ENCODE data around the gene LSMEM2. TPM values are rescaled to one million over a fixed set of nuclear protein-coding genes. Genes with fewer than 3 reads are reported as not detected.

LSMEM2 gene
- total RNA-seq, 1 experiment from 2014 or later: 0.57 TPM

DNA sequence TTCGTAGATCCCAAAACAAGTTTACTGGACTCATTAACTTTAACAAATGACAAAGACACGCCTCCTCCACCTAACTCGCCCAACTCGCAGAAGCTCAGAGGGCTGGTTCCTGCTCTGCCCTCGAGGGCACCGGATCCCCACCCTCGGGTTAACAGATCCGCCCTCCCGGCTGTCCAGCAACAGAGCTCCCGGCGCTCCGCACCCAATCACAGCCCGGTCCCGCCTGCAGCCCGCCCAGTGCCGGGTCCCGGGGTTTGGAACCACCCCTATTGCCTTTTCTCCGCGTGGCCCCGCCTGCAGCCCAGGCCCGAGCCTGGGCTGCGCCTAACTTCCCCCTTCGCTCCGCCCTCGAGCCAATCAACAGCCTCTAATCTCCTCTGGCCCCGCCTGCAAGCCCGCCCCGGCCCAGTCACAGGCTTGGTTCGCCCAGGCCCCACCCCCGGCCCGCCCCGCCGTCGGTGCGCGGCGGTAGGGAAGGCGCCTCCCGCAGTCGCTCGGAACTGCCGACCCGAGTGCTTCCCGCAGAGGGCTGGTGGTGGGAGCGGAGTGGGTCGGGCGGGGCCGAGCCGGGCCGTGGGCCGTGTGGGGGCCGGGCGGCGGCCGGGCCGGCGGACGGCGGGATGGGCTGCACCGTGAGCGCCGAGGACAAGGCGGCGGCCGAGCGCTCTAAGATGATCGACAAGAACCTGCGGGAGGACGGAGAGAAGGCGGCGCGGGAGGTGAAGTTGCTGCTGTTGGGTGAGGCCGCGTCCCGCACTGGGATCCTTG lies 43.0 kb upstream of the LSMEM2 start, which contains the start of gene GNAI2 (continued):
- TF ChIP-seq, protein P1, sequence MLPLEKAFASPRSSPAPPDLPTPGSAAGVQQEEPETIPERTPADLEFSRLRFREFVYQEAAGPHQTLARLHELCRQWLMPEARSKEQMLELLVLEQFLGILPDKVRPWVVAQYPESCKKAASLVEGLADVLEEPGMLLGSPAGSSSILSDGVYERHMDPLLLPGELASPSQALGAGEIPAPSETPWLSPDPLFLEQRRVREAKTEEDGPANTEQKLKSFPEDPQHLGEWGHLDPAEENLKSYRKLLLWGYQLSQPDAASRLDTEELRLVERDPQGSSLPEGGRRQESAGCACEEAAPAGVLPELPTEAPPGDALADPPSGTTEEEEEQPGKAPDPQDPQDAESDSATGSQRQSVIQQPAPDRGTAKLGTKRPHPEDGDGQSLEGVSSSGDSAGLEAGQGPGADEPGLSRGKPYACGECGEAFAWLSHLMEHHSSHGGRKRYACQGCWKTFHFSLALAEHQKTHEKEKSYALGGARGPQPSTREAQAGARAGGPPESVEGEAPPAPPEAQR (CRISPR knock-in tag; IDR thresholded peaks at IDR 0.05): no peak
- TF ChIP-seq, protein P2, sequence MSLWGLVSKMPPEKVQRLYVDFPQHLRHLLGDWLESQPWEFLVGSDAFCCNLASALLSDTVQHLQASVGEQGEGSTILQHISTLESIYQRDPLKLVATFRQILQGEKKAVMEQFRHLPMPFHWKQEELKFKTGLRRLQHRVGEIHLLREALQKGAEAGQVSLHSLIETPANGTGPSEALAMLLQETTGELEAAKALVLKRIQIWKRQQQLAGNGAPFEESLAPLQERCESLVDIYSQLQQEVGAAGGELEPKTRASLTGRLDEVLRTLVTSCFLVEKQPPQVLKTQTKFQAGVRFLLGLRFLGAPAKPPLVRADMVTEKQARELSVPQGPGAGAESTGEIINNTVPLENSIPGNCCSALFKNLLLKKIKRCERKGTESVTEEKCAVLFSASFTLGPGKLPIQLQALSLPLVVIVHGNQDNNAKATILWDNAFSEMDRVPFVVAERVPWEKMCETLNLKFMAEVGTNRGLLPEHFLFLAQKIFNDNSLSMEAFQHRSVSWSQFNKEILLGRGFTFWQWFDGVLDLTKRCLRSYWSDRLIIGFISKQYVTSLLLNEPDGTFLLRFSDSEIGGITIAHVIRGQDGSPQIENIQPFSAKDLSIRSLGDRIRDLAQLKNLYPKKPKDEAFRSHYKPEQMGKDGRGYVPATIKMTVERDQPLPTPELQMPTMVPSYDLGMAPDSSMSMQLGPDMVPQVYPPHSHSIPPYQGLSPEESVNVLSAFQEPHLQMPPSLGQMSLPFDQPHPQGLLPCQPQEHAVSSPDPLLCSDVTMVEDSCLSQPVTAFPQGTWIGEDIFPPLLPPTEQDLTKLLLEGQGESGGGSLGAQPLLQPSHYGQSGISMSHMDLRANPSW (CRISPR knock-in tag; conservative IDR thresholded peaks at IDR 0.05; ENCODE audit: low read depth): no peak
- TF ChIP-seq, protein P3, sequence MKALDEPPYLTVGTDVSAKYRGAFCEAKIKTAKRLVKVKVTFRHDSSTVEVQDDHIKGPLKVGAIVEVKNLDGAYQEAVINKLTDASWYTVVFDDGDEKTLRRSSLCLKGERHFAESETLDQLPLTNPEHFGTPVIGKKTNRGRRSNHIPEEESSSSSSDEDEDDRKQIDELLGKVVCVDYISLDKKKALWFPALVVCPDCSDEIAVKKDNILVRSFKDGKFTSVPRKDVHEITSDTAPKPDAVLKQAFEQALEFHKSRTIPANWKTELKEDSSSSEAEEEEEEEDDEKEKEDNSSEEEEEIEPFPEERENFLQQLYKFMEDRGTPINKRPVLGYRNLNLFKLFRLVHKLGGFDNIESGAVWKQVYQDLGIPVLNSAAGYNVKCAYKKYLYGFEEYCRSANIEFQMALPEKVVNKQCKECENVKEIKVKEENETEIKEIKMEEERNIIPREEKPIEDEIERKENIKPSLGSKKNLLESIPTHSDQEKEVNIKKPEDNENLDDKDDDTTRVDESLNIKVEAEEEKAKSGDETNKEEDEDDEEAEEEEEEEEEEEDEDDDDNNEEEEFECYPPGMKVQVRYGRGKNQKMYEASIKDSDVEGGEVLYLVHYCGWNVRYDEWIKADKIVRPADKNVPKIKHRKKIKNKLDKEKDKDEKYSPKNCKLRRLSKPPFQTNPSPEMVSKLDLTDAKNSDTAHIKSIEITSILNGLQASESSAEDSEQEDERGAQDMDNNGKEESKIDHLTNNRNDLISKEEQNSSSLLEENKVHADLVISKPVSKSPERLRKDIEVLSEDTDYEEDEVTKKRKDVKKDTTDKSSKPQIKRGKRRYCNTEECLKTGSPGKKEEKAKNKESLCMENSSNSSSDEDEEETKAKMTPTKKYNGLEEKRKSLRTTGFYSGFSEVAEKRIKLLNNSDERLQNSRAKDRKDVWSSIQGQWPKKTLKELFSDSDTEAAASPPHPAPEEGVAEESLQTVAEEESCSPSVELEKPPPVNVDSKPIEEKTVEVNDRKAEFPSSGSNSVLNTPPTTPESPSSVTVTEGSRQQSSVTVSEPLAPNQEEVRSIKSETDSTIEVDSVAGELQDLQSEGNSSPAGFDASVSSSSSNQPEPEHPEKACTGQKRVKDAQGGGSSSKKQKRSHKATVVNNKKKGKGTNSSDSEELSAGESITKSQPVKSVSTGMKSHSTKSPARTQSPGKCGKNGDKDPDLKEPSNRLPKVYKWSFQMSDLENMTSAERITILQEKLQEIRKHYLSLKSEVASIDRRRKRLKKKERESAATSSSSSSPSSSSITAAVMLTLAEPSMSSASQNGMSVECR (CRISPR knock-in tag; IDR thresholded peaks at IDR 0.05; ENCODE audit: borderline replicate concordance): no peak
- no peak for TF ChIP-seq ZNF416 (CRISPR knock-in tag; IDR thresholded peaks at IDR 0.05)
- TF ChIP-seq KAT7 (CRISPR knock-in tag; IDR thresholded peaks at IDR 0.05; ENCODE audit: borderline replicate concordance): 0 out of 2 replicates have a peak, but pooled peaks have one; percentile 91
- no peak for TF ChIP-seq GABPB1 (CRISPR knock-in tag; IDR thresholded peaks at IDR 0.05)
- TF ChIP-seq NFYB (CRISPR knock-in tag; conservative IDR thresholded peaks at IDR 0.05; ENCODE audit: low read depth): peak; percentile 49; the same call in 1 of the 2 replicates
- TF ChIP-seq CBFB (CRISPR knock-in tag; IDR thresholded peaks at IDR 0.05; ENCODE audit: low read depth): 0 out of 2 replicates have a peak, but pooled peaks have one; percentile 77
- no peak for TF ChIP-seq JUN (CRISPR knock-in tag; IDR thresholded peaks at IDR 0.05)
- TF ChIP-seq, protein P4, sequence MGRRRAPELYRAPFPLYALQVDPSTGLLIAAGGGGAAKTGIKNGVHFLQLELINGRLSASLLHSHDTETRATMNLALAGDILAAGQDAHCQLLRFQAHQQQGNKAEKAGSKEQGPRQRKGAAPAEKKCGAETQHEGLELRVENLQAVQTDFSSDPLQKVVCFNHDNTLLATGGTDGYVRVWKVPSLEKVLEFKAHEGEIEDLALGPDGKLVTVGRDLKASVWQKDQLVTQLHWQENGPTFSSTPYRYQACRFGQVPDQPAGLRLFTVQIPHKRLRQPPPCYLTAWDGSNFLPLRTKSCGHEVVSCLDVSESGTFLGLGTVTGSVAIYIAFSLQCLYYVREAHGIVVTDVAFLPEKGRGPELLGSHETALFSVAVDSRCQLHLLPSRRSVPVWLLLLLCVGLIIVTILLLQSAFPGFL (CRISPR knock-in tag; IDR thresholded peaks at IDR 0.05; ENCODE audit: borderline replicate concordance): no peak
- TF ChIP-seq, protein P5, sequence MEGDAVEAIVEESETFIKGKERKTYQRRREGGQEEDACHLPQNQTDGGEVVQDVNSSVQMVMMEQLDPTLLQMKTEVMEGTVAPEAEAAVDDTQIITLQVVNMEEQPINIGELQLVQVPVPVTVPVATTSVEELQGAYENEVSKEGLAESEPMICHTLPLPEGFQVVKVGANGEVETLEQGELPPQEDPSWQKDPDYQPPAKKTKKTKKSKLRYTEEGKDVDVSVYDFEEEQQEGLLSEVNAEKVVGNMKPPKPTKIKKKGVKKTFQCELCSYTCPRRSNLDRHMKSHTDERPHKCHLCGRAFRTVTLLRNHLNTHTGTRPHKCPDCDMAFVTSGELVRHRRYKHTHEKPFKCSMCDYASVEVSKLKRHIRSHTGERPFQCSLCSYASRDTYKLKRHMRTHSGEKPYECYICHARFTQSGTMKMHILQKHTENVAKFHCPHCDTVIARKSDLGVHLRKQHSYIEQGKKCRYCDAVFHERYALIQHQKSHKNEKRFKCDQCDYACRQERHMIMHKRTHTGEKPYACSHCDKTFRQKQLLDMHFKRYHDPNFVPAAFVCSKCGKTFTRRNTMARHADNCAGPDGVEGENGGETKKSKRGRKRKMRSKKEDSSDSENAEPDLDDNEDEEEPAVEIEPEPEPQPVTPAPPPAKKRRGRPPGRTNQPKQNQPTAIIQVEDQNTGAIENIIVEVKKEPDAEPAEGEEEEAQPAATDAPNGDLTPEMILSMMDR (IDR thresholded peaks at IDR 0.05): no peak
- TF ChIP-seq ZNF317 (CRISPR knock-in tag; IDR thresholded peaks at IDR 0.05; ENCODE audit: borderline replicate concordance, low read depth): no peak
- TF ChIP-seq, protein P6, sequence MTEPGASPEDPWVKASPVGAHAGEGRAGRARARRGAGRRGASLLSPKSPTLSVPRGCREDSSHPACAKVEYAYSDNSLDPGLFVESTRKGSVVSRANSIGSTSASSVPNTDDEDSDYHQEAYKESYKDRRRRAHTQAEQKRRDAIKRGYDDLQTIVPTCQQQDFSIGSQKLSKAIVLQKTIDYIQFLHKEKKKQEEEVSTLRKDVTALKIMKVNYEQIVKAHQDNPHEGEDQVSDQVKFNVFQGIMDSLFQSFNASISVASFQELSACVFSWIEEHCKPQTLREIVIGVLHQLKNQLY (CRISPR knock-in tag; IDR thresholded peaks at IDR 0.05): no peak
- TF ChIP-seq TEAD1 (CRISPR knock-in tag; IDR thresholded peaks at IDR 0.05): 0 out of 2 replicates have a peak, but pooled peaks have one; percentile 34
- TF ChIP-seq TEAD4 (CRISPR knock-in tag; IDR thresholded peaks at IDR 0.05): no peak
- TF ChIP-seq FOXP1 (CRISPR knock-in tag; IDR thresholded peaks at IDR 0.05; ENCODE audit: borderline replicate concordance): peak; percentile 62
- 0 out of 2 replicates have a peak, but pooled peaks have one; percentile 51 for TF ChIP-seq ETV6 (CRISPR knock-in tag; IDR thresholded peaks at IDR 0.05)
- TF ChIP-seq, protein P7, sequence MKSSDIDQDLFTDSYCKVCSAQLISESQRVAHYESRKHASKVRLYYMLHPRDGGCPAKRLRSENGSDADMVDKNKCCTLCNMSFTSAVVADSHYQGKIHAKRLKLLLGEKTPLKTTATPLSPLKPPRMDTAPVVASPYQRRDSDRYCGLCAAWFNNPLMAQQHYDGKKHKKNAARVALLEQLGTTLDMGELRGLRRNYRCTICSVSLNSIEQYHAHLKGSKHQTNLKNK (CRISPR knock-in tag; IDR thresholded peaks at IDR 0.05): no peak
- no peak for TF ChIP-seq ZNF671 (CRISPR knock-in tag; IDR thresholded peaks at IDR 0.05)
- TF ChIP-seq NR2C2 (CRISPR knock-in tag; IDR thresholded peaks at IDR 0.05): no peak

Measured in WTC11 (cell line).